GM21526 (cell line): ENCODE results near the gene RADIL.

Source experiments
- ATAC-seq: cut with Tn5 transposase; IDR thresholded peaks from one replicate; pipeline ENCODE4 v1.9.1; 2021; ENCODE audit warnings: moderate library complexity; ENCODE audit not compliant: unreplicated experiment, low FRiP score

The RADIL gene

DNA sequence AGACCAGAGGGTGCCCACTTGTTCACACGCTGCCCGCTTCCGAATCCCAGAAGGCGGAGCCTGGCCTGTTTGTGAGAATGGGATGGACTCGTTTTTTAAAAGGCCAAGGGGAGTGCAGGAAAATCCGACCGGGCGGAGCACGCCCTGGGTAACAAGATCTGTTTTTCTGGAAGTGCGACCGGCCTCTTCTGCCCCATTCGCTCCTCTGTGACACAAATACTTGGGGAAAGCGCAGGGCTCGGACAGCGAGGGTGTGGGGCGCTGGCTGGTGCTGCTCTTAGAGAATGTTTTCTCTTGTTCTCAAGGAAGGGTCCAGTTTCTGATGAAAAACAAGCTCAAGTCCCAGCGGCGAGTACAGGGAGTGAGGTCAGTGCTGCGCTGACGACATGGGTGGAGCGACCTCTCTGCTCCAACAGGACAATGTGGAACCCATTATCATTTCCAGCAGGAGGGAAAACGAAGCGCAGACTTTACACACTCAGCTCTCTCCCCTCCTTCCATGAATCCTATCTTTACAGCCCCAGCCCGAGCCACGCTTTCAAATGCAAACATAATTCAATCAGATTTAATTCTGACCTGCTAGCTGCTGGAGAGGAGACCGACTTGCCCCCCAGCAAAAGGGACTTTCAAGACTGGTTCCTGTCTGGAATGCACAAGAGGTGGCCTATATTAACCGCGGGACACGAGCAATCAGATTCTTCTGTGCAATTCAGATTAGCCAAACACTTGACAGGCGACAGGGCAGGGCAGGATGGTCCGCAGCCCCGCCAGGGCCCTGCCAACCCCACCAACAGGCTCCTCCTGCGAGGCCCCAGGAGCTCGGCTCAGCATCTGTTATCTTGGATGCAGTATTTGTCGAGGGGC lies 1.1 kb downstream of the RADIL start:
- no peak for ATAC-seq

- ATAC-seq: no peak
Observed at GRCh38 chr7:4880218-4880617, 3.3 kb downstream of the RADIL start.

GRCh38 chr7:4879396-4880081 lies 4.0 kb downstream of the RADIL start:
- no peak for ATAC-seq

DNA sequence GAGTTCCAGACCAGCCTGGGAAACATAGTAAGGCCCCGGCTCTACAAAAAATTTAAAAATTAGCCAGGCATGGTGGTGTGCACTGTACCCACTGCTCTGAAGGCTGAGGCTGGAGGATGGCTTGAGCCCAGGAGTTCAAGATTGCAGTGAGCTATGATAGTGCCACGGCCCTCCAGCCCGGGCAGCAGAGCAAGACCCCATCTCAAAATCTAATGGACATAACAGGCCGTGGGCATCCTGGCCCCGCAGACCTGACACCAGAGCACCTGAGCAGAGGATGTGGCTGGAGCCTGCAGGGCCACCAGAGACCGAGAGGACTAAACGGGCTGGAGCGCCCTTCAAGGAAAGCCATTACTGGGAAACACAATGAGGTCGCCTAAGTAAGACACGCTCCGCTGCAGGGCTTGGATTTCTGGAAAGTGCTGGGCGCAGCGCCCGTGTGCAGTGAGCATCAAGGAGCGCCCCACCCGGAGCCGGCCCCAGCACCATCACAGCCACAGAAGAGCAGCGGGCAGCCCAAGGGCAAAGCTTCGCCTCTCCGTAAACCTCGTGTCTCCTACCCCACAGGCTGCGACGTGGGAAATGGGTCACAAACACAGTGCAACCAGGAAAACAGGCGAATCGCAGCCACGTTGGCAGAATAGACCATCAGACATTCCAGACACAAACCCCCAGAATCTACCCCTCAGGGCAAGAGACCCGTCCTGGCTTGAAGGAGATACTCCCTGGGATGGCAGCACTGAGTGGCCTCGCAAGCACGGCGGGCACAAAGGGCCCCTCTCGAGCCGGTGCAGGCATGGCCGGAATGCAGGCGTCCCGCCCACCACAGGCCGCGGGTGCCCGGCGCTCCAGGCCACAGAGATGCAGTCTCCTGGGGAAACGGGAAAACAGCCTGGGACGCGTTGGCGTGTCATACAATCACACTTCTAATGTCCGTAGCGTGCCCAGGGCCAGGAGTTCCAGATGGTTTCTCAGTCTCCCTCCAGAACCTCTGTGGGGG lies 4.9 kb downstream of the RADIL start:
- no peak for ATAC-seq

DNA sequence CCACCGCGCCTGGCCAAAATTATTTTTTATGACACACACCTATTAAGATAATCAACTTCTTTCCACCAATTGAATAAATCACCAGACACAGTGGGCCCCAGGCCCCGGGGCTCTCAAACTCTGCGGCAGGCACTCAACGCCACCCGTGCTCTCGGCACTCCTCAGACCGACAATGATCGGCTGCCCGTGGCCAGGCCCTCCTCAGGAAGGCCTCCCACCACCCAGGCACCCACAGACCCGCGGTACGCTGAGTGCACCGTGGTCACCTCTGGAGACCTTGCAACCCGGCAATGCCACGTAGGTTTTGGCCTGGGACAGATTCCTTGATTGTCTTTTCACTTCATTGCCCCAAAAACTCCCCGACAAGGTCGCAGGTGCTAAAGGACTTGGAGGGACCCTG lies 6.9 kb downstream of the RADIL start:
- ATAC-seq: no peak

- ATAC-seq: no peak
Observed at GRCh38 chr7:4875391-4875790, 8.1 kb downstream of the RADIL start.

DNA sequence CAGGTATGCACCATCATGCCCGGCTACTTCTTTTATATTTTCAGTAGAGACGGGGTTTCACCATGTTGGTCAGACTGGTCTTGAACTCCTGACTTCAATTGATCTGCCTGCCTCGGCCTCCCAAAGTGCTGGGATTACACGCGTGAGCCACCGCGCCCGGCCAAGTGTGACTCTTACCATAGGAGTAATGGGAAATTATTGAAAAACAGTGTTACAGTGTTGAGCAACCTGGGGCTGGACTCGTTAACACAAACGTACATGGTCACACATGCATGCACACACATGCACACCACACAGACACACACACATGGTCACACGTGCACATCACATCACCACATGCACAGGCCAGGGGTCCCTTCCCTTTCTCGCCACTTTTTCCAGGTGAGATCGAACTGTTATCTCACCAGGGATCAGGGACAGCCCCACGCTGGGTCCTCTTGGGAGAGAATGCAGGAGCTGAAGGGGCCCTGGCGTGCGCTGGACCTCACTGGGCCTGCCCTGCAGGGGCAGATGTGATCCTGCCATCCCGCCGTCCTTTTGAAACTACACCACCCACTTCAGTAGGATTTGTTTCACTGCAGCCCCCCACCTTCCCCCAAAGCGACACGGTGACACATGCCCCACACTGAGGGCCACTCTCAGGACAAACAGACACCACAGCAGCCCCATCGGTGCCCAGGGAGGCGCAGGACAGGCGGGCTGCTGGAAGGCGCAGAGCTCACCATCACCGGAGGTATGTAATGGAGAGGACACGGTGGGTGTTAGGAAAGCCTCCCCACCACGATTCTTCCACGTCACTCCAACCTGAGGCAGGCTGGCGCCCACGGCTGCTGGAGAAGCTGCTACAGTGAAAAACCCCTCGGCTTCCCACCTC lies 10.2 kb downstream of the RADIL start:
- no peak for ATAC-seq

DNA sequence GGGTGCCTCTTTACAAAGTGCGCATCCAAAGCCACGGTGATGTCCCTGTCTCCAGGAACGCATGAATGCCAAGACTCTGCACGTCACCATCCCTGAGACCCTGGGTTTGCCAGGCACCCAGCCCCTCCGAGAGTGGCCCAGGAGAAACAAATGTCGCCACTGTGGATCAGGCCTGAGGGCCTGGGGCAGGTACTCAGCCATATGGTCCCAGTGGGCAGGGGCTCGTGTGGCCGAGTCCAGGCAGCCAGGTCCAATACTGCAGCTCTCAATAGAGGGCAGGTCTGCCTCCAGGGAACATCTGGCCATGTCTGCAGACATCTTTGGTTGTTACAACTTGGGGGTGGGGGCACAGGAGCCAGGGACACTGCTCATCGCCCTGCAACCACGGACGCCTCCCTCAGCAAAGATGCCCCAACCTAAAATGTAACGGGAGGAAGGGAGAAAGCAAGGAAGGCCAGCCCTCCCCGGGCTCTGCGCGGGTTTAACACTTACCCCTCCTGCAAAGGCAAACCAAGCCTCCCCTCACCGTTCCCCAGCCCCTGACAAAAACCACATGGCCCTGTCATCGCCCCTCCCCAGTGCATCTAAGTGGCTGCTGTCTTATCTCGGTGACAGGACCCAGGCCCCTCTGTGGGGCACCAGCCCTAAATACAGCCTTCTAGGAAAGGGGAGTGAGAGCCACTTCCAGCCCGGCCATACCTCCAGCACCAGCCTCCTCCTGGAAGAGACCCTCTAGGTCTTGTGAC lies 11.4 kb downstream of the RADIL start:
- ATAC-seq: no peak

- ATAC-seq: no peak
Observed at GRCh38 chr7:4871056-4871680, 12.3 kb downstream of the RADIL start.

DNA sequence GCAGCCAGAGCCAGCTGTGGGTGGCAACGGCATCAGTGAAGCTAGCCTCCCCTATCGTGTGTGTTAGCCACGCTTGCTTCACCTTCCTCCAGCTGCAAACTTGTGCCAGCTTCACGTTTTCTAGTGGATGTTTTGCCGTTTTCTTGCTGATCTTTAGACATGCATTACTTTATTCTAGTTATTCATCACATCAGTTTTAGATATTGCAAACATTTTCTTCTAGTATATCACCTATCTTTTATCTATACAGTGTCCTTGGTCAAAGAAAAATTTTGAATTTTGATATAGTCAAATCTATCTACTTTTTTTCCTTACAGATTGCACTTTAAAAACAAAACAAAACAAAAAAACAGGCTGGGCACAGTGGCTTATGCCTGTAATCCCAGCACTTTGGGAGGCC lies 15.0 kb downstream of the RADIL start:
- ATAC-seq: no peak

DNA sequence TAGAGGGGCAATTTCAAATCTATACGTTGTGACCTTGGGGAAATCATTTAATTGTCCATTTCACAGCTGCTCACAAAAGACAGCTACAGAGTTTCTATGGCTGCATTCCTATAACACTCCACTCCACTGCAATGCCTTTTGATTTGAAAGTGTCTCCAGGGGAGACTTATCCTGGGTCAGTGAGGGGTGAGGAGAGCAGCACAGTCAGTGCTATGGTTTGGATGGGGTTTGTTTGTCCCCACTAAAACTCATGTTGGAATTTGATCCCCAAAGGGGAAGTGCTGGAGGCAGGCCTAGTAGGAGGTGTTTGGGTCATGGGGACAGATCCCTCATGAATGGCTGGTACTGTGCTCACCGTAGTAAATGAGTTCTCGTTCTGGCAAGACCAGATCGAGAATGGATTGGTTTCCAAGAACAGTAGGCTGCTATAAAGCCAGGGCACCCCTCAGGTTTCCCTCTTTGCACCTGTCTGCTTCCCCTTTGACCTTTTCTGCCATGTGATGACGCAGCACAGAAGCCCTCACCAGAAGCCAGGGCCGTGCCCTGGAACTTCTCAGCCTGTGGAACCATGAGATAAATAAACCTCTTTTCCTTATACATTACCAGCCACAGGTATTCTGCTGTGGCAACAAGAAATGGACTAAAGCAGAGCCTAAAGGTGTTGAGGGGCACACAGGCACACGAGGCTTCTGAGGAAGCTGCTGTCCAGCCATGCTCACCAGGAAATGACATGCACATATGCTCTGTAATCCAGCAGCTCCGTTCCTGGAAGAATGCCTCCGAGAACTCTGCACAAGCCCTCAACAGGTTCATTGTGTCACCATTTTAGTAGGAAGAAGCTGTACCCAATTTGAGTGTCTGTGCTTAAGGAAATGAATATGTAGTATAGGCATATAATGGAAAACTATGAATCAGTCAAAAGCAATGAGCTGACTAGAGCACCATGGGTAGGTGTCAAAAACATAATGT lies 16.7 kb downstream of the RADIL start:
- no peak for ATAC-seq

DNA sequence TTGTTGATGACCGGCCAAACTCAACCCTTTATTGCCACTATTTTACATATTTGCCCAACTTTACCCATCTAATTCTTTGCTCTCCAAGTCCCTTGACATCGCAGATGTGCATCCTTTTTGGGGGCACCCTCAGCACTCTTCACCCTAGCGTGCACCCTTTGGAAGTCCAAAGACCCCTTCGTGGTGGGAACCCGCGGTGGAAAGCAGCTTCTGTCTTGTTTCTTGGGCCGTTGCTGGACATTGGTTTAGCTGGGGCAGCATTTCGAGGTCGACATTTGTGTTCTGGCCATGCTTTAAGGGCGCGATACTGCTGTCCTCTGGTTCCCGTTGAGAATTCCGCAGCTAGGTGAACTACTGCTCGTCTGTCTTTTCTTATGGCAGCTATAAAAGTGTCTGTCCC lies 21.4 kb downstream of the RADIL start:
- no peak for ATAC-seq

GRCh38 chr7:4861673-4862072 lies 21.8 kb downstream of the RADIL start, which contains the start of gene PAPOLB:
TSS of gene PAPOLB (minus strand) at chr7:4862030. CDS start at chr7:4861810, 220 bp downstream.
- ATAC-seq: no peak

- no peak for ATAC-seq
Observed at GRCh38 chr7:4861227-4861626, 22.3 kb downstream of the RADIL start.

DNA sequence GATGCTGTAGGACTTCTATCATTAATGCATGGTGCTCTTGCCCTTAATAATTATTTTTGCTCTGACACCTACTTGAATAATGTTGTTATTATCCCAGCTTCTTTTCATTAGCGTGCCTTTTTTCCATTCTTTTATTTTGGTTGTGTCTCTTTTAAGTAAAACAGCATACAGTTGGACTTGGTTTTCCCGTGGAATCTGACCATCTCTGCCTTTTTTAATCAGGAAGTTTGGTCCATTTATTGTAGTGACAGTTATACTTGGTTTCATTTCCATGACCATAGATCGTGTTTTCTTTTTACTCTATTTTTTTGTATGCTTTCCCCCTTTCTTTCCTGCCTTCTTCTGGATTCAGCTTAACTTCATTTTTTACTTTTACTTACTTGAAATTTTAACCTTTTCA lies 26.3 kb downstream of the RADIL start:
- no peak for ATAC-seq

GRCh38 chr7:4856336-4857057 lies 27.0 kb downstream of the RADIL start:
- no peak for ATAC-seq

- ATAC-seq: no peak
Observed at GRCh38 chr7:4854916-4855315, 28.6 kb downstream of the RADIL start.
